ENCODE measurements around the gene CSF1R. TPM values are rescaled to one million over a fixed set of nuclear protein-coding genes. Genes with fewer than 3 reads are reported as not detected.

CSF1R gene
- total and polyA plus RNA-seq, 2 of the 4 experiments (the other 2 are of a cell fraction) = 0.14 to 0.36 TPM

- H3K9me3 ChIP-seq (ENCODE audit: control insufficient read depth, insufficient read depth, low read length) = peaks cover 9% of the 10 kb centered on the region
Measured at GRCh38 chr5:150077060-150077459, 9.3 kb downstream of the CSF1R start.

More at GRCh38 chr5:150077060-150077459, 9.3 kb downstream of the CSF1R start:
- Histone ChIP-seq H3K14ac (replicated peaks; ENCODE audit: low read depth, low read length) (no peak overlapping the region), H3K27me3 (ENCODE audit: control insufficient read depth, insufficient read depth, low read length) (peaks cover 31% of the 10 kb centered on the region), H2BK15ac (ENCODE audit: low read depth, low read length) (no peak overlapping the region), H4K8ac (ENCODE audit: low read depth in 2 of 2, low read length in 2 of 2) (no peak overlapping the region), H3K4me1 (ENCODE audit: control insufficient read depth, insufficient read depth, low read length) (peaks cover 4% of the 10 kb centered on the region; the same call in 1 of the 2 replicates), H3K18ac (ENCODE audit: low read depth, low read length) (no peak overlapping the region), H3K56ac (ENCODE audit: extremely low read depth, insufficient read depth, low read length) (no peak overlapping the region), H2AK9ac (replicated peaks; ENCODE audit: low read depth, low read length, poor library complexity) (no peak overlapping the region), H4K91ac (ENCODE audit: insufficient read depth, low read depth, low read length) (no peak overlapping the region), H2BK5ac (ENCODE audit: low read depth, low read length, poor library complexity, severe bottlenecking) (no peak overlapping the region), H3K23ac (ENCODE audit: low read depth, low read length) (no peak overlapping the region), H3K4me2 (ENCODE audit: low read depth, low read length) (no peak overlapping the region), H3K4me3 (ENCODE audit: insufficient read depth, low read depth, low read length) (no peak overlapping the region), H3K27ac (ENCODE audit: insufficient read depth, low read length) (no peak overlapping the region), H3K4ac (ENCODE audit: low read depth, low read length) (no peak overlapping the region), H3K9me1 (ENCODE audit: insufficient read depth, low read length) (peaks cover 3% of the 10 kb centered on the region; the same call in 1 of the 2 replicates), H2BK20ac (ENCODE audit: low read depth, low read length) (no peak overlapping the region), H3K9ac (ENCODE audit: low read depth, low read length) (no peak overlapping the region), H3K79me1 (ENCODE audit: low read depth in 1 of 2, low read length in 2 of 2) (no peaks in the 10 kb centered on the region), H2AK5ac (ENCODE audit: low read depth, low read length) (no peak overlapping the region), H2AFZ (replicated peaks; ENCODE audit: low read length, poor library complexity) (no peak overlapping the region), H4K5ac (ENCODE audit: low read depth, low read length) (no peak overlapping the region), H2BK120ac (ENCODE audit: low read depth, low read length) (no peak overlapping the region), H3K36me3 (ENCODE audit: control insufficient read depth, insufficient read depth, low read length) (no peaks in the 10 kb centered on the region), H4K20me1 (ENCODE audit: insufficient read depth, low read length) (no peaks in the 10 kb centered on the region)
- DNase-seq (no peak), ATAC-seq (ENCODE audit: low read depth) (no peak)
- TF ChIP-seq CEBPB (IDR thresholded peaks at IDR 0.05; ENCODE audit: low read depth, low read length) = no peak
- TF ChIP-seq ELK1 (IDR thresholded peaks at IDR 0.05; ENCODE audit: borderline replicate concordance, low read depth, low read length) = no peak
- TF ChIP-seq RFX5 (IDR thresholded peaks at IDR 0.05; ENCODE audit: low read depth, low read length) = no peak
- TF ChIP-seq RCOR1 (IDR thresholded peaks at IDR 0.05; ENCODE audit: insufficient replicate concordance, low read length) = no peak
- TF ChIP-seq BHLHE40 (IDR thresholded peaks at IDR 0.05; ENCODE audit: low read depth, low read length) = no peak
- no peak for TF ChIP-seq MAZ (IDR thresholded peaks at IDR 0.05; ENCODE audit: borderline replicate concordance, low read depth, low read length)
- no peak for TF ChIP-seq CHD1 (IDR thresholded peaks at IDR 0.05; ENCODE audit: low read depth, low read length)
- TF ChIP-seq NFE2L2 (IDR thresholded peaks at IDR 0.05; ENCODE audit: low read depth, low read length) = no peak
- TF ChIP-seq CTCF (conservative IDR thresholded peaks at IDR 0.05; ENCODE audit: low read depth, low read length) = no peak
- TF ChIP-seq POLR2A (IDR thresholded peaks at IDR 0.05; ENCODE audit: low read depth, low read length) = no peak
- no peak for TF ChIP-seq MAFK (IDR thresholded peaks at IDR 0.05; ENCODE audit: low read depth, low read length)
- TF ChIP-seq MXI1 (IDR thresholded peaks at IDR 0.05; ENCODE audit: borderline replicate concordance, low read depth, low read length) = no peak
- no peak for TF ChIP-seq SMC3 (IDR thresholded peaks at IDR 0.05; ENCODE audit: low read depth, low read length)
- TF ChIP-seq RAD21 (IDR thresholded peaks at IDR 0.05; ENCODE audit: low read length) = no peak
- TF ChIP-seq USF2 (IDR thresholded peaks at IDR 0.05; ENCODE audit: low read depth, low read length) = no peak
- no peak for TF ChIP-seq FOS (IDR thresholded peaks at IDR 0.05; ENCODE audit: low read depth, low read length)
- intact Hi-C loops (cut with micrococcal nuclease) (no loop called here), dilution Hi-C loops (cut with HindIII; ENCODE audit: low sequenced_read_pairs, unreplicated experiment) (no loop called here), in situ Hi-C loops (cut with MboI; ENCODE audit: low sequenced_read_pairs) (no loop called here)
- ChIA-PET POLR2A (ENCODE audit: unreplicated experiment) (no interaction called here), CTCF (interaction anchor here (0.7 kb wide), 1 partner anchor 10 kb away, joined by 3 read pairs; no protein-coding TSS in a partner anchor)
- no TSS peak for BruUV-seq (replicated peaks)
- WGBS, 2 experiments (ENCODE audit: extremely low coverage in 2 of 2, insufficient read length in 1 of 2) = 88% methylated on average over 4 of the region's 8 CpGs; no CpG with 5 or more reads in 1 of the 2 experiments
